OCI-LY7 (cell line): ENCODE data around the gene DAPK2.

Experiments used
- EZH2phosphoT487 ChIP-seq: fragments of 200-600 bp; sonication (generic); IDR thresholded peaks from 2 replicates; pipeline ENCODE4 v1.6.1; 2018; ENCODE audit warnings: low read depth, borderline replicate concordance, mild to moderate bottlenecking, mixed run types, antibody characterized with exemption, low read length, moderate library complexity, mixed read lengths
- TF ChIP-seq, protein P1 (sequence below): fragments of 200-600 bp; sonication (generic); conservative IDR thresholded peaks from 2 replicates; pipeline ENCODE4 v1.5.1; 2014; ENCODE audit warnings: mild to moderate bottlenecking, antibody characterized with exemption, low read length, moderate library complexity, mixed read lengths

DNA sequence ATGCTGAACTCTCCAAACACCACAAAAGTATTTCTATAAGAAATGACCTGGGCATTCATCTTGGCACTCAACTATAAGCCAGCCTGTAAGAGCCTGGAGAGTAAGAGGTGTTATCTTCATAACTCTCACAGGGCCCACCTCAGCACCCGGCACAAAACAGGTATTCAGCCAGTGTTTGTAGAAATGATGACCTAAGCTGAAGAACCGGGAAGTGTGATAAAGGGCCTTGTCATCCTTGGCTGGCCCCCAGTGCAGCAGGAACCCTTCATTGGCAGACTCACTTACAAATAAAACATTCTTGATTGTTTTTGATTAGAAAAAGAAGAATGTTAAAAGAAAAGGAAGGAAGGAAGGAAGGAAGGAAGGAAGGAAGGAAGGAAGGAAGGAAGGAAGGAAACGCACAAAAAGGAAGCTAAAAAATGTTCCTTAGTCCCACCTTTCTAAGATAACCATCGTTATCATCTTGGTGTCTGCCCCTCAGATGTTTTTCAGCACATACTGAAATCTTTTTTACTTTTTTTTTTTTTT is 52.1 kb downstream of the DAPK2 start:
- TF ChIP-seq, protein P1, sequence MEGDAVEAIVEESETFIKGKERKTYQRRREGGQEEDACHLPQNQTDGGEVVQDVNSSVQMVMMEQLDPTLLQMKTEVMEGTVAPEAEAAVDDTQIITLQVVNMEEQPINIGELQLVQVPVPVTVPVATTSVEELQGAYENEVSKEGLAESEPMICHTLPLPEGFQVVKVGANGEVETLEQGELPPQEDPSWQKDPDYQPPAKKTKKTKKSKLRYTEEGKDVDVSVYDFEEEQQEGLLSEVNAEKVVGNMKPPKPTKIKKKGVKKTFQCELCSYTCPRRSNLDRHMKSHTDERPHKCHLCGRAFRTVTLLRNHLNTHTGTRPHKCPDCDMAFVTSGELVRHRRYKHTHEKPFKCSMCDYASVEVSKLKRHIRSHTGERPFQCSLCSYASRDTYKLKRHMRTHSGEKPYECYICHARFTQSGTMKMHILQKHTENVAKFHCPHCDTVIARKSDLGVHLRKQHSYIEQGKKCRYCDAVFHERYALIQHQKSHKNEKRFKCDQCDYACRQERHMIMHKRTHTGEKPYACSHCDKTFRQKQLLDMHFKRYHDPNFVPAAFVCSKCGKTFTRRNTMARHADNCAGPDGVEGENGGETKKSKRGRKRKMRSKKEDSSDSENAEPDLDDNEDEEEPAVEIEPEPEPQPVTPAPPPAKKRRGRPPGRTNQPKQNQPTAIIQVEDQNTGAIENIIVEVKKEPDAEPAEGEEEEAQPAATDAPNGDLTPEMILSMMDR, result no peak
- no peak for TF ChIP-seq EZH2phosphoT487
